Endothelial cell (in vitro differentiated cells): ENCODE data around the gene TMEM217. TPM values are rescaled to one million over a fixed set of nuclear protein-coding genes. Genes with fewer than 3 reads are reported as not detected.

Source experiments
- DNase-seq: peaks from one replicate; pipeline ENCODE4 v3.0.0; 2021; ENCODE audit warnings: low spot score
- H3K27ac Mint-ChIP-seq: one replicate; pipeline ENCODE4 v1.8.0; 2021; ENCODE audit warnings: mixed read lengths, inconsistent platforms; ENCODE audit not compliant: unreplicated experiment
- H3K27me3 Mint-ChIP-seq: one replicate; pipeline ENCODE4 v1.8.0; 2021; ENCODE audit warnings: mild to moderate bottlenecking, moderate library complexity, mixed read lengths, inconsistent platforms; ENCODE audit not compliant: unreplicated experiment
- H3K36me3 Mint-ChIP-seq: one replicate; pipeline ENCODE4 v1.8.0; 2021; ENCODE audit warnings: mild to moderate bottlenecking, low read depth, mixed read lengths, inconsistent platforms; ENCODE audit not compliant: unreplicated experiment
- H3K4me1 Mint-ChIP-seq: one replicate; pipeline ENCODE4 v1.8.0; 2021; ENCODE audit warnings: mild to moderate bottlenecking, mixed read lengths, inconsistent platforms; ENCODE audit not compliant: unreplicated experiment
- H3K4me3 Mint-ChIP-seq: one replicate; pipeline ENCODE4 v1.8.0; 2021; ENCODE audit warnings: mild to moderate bottlenecking, mixed read lengths, inconsistent platforms; ENCODE audit not compliant: unreplicated experiment
- H3K9me3 Mint-ChIP-seq: one replicate; pipeline ENCODE4 v1.8.0; 2021; ENCODE audit warnings: mixed read lengths, inconsistent platforms; ENCODE audit not compliant: unreplicated experiment
- CTCF ChIP-seq: fragments of 200-600 bp; sonication (generic); IDR thresholded peaks from one replicate; pipeline ENCODE4 v1.5.0; 2021; ENCODE audit warnings: antibody characterized with exemption; ENCODE audit not compliant: unreplicated experiment
- total RNA-seq: library from RNA; stranded (reverse); fragmentation: NEBNext Ultra II Directional; extraction: Animal tissue kit (Norgen Biotek cat#: 25700); gene quantifications from one replicate; pipeline ENCODE4 v1.2.1, GENCODE V29; 2021; ENCODE audit not compliant: unreplicated experiment

The TMEM217 gene
- total RNA-seq, 1 donor from 2014 or later = 5.4 TPM

DNA sequence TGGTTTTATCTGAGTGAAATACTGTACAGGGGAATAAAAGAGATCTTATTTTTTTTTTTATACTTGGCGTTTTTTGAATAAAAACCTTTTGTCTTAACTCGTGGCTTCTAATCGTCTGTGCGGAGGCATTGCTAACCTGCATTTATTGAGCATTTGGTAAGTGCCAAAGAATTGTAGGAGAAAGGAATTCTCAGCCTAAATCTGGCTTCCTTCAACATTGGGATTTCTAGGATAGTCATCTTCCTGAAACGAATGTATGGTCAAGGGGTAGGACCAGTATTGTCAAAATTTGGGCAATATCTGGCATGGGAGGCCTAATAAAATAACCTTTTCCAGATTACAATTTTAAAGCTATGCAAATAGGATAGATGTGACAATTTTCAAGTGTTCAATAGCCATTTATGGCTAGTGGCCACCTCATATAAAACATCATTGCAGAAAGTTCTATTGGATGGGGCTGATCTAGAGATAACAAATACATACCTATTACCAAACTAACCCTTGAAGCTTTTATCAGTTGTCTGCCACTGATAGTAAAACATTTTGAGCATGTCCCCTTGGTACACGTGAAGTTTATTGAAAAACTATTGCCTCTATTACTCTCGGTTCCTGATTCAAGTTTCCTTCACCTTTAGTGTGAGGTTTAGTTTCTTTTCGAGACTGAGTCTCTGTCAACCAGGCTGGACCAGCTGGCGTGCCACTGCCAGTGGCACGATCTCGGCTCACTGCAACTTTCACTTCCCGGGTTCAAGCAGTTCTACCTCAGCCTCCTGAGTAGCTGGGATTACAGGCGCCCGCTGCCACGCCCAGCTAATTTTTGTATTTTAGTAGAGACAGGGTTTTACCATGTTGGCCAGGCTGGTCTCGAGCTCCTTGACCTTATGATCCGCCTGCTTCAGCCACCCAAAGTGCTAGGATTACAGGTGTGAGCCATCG lies 82.3 kb downstream of the TMEM217 start:
- Mint-ChIP-seq H3K9me3 (no peaks in the 10 kb centered on the region), H3K4me3 (no peak overlapping the region), H3K27ac (no peak overlapping the region), H3K36me3 (peaks cover 13% of the 10 kb centered on the region), H3K27me3 (peaks cover 6% of the 10 kb centered on the region), H3K4me1 (peaks cover 6% of the 10 kb centered on the region)
- no peak for TF ChIP-seq CTCF
- DNase-seq = no peak

DNA sequence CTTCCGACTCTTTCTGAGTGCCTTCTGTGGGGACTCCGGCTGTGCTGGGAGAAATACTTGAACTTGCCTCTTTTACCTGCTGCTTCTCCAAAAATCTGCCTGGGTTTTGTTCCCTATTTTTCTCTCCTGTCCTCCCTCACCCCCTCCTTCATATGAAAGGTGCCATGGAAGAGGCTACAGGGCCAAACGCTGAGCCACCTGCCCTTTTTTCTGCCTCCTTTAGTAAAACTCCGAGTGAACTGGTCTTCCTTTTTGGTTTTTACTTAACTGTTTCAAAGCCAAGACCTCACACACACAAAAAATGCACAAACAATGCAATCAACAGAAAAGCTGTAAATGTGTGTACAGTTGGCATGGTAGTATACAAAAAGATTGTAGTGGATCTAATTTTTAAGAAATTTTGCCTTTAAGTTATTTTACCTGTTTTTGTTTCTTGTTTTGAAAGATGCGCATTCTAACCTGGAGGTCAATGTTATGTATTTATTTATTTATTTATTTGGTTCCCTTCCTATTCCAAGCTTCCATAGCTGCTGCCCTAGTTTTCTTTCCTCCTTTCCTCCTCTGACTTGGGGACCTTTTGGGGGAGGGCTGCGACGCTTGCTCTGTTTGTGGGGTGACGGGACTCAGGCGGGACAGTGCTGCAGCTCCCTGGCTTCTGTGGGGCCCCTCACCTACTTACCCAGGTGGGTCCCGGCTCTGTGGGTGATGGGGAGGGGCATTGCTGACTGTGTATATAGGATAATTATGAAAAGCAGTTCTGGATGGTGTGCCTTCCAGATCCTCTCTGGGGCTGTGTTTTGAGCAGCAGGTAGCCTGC lies 83.2 kb downstream of the TMEM217 start:
- Mint-ChIP-seq H3K36me3 (peaks cover 13% of the 10 kb centered on the region), H3K4me3 (peak overlapping the region; percentile 14), H3K27ac (no peak overlapping the region), H3K4me1 (peaks cover 6% of the 10 kb centered on the region), H3K9me3 (no peaks in the 10 kb centered on the region), H3K27me3 (peaks cover 6% of the 10 kb centered on the region)
- no peak for DNase-seq
- TF ChIP-seq CTCF = no peak

DNA sequence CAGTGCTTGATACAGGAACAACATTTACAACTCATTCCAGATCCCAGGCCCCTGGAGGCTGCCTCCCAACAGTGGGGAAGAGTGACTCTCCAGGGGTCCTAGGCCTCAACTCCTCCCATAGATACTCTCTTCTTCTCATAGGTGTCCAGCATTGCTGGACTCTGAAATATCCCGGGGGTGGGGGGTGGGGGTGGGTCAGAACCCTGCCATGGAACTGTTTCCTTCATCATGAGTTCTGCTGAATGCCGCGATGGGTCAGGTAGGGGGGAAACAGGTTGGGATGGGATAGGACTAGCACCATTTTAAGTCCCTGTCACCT lies 83.8 kb downstream of the TMEM217 start:
- peaks cover 7% of the 10 kb centered on the region for H3K27me3 Mint-ChIP-seq
- no peaks in the 10 kb centered on the region for H3K9me3 Mint-ChIP-seq
- no peak for DNase-seq

DNA sequence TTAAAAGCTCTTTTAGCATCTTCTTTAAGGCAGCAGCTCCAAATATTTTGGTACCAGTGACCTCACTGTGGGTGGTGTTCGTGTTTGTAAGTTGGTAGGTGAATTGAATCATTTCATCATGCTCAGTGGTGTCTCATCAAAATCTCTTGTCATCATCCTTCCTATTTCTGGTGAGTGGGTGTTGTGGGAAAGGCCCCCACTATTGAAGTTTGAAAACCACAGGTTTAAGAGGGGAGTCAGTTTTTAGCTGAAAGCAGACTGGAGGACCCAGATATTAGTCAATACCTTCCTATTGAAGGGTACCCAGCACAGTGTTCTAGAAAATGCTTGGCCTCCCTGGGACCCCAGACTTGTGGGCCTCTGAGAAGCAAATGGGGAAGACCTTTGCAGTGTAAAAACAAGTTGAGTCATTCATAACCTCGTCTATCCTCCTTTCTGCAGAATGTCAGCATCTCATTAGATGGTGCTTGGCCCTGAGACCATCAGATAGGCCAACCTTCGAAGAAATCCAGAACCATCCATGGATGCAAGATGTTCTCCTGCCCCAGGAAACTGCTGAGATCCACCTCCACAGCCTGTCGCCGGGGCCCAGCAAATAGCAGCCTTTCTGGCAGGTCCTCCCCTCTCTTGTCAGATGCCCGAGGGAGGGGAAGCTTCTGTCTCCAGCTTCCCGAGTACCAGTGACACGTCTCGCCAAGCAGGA lies 84.3 kb downstream of the TMEM217 start:
- H3K36me3 Mint-ChIP-seq = peaks cover 13% of the 10 kb centered on the region
- peaks cover 14% of the 10 kb centered on the region for H3K4me1 Mint-ChIP-seq
- H3K9me3 Mint-ChIP-seq = no peaks in the 10 kb centered on the region
- no peak overlapping the region for H3K27ac Mint-ChIP-seq
- H3K4me3 Mint-ChIP-seq = peak overlapping the region; percentile 73
- no peak for DNase-seq
- H3K27me3 Mint-ChIP-seq = peaks cover 8% of the 10 kb centered on the region
- no peak for TF ChIP-seq CTCF

More for the DNA sequence above, 83.8 kb downstream of the TMEM217 start:
- Mint-ChIP-seq H3K4me1 (peaks cover 9% of the 10 kb centered on the region), H3K4me3 (no peak overlapping the region), H3K36me3 (peaks cover 13% of the 10 kb centered on the region), H3K27ac (no peak overlapping the region)
- no peak for TF ChIP-seq CTCF
